Naive thymus-derived CD4-positive, alpha-beta T cell (primary cell): ENCODE data around the gene RING1. TPM values are rescaled to one million over a fixed set of nuclear protein-coding genes. Genes with fewer than 3 reads are reported as not detected.

ENCODE experiments used
- ATAC-seq: fragments of 150-1000 bp; cut with Tn5 transposase; 2 replicates; pipeline ENCODE4 v1.10.0; 2021; ENCODE audit warnings: mild to moderate bottlenecking, moderate library complexity
- CTCF ChIA-PET: fragments of 350-600 bp; sonication (Branson Sonifier 250); formaldehyde crosslinking; loops from one replicate; lab custom pipeline; 2021; ENCODE audit warnings: antibody characterized with exemption; lab: Charles Lee
- POLR2A ChIA-PET: fragments of 350-600 bp; sonication (Branson Sonifier 250); formaldehyde crosslinking; loops from one replicate; lab custom pipeline; 2021; ENCODE audit warnings: antibody characterized with exemption, inconsistent platforms; lab: Charles Lee
- DNase-seq, 9 donors: peaks; one replicate each; pipeline versions ENCODE4 v3.0.0 to v3.0.0-alpha.2; 2020 to 2022; ENCODE audit warnings: mixed read lengths in 1 of 9
- H3K27ac ChIP-seq: one replicate; pipeline ENCODE4 v1.7.0; 2013; ENCODE audit warnings: mild to moderate bottlenecking, low read depth, low read length, moderate library complexity
- H3K27me3 ChIP-seq, 2 donors: one replicate each; pipeline ENCODE4 v1.7.0; 2013; ENCODE audit warnings: low read length in 2 of 2, mild to moderate bottlenecking in 2 of 2, moderate library complexity in 2 of 2; ENCODE audit not compliant: control insufficient read depth in 2 of 2, insufficient read depth in 2 of 2
- H3K36me3 ChIP-seq, 3 experiments: 1 replicate in 2 of 3; 2 replicates in 1 of 3; pipeline ENCODE4 v1.7.0; 2013; ENCODE audit warnings: low read length in 3 of 3, mild to moderate bottlenecking in 3 of 3, moderate library complexity in 1 of 3; ENCODE audit not compliant: insufficient read depth in 3 of 3, control insufficient read depth in 2 of 3
- H3K4me1 ChIP-seq, 2 donors: one replicate each; pipeline ENCODE4 v1.7.0; 2013; ENCODE audit warnings: low read length in 2 of 2, mild to moderate bottlenecking in 2 of 2, moderate library complexity in 1 of 2; ENCODE audit not compliant: control insufficient read depth in 2 of 2, insufficient read depth in 2 of 2
- H3K4me3 ChIP-seq: 2 replicates; pipeline ENCODE4 v1.7.0; 2013; ENCODE audit warnings: mild to moderate bottlenecking, low read length
- H3K9me3 ChIP-seq, 3 experiments: 1 replicate in 2 of 3; 2 replicates in 1 of 3; pipeline ENCODE4 v1.7.0; 2013; ENCODE audit warnings: low read length in 3 of 3; ENCODE audit not compliant: control insufficient read depth in 2 of 3
- H3K27ac Mint-ChIP-seq, 9 donors: one replicate each; pipeline ENCODE4 v1.8.0; 2020 to 2022; ENCODE audit warnings: mixed read lengths in 9 of 9, mild to moderate bottlenecking in 8 of 9, moderate library complexity in 5 of 9, inconsistent platforms in 2 of 9
- H3K27me3 Mint-ChIP-seq, 5 donors: one replicate each; pipeline ENCODE4 v1.8.0; 2021 to 2022; ENCODE audit warnings: mixed read lengths in 5 of 5, mild to moderate bottlenecking in 1 of 5
- H3K36me3 Mint-ChIP-seq, 5 donors: one replicate each; pipeline ENCODE4 v1.8.0; 2020 to 2022; ENCODE audit warnings: mixed read lengths in 5 of 5, mild to moderate bottlenecking in 3 of 5, inconsistent platforms in 1 of 5
- H3K4me1 Mint-ChIP-seq, 7 donors: one replicate each; pipeline ENCODE4 v1.8.0; 2020 to 2022; ENCODE audit warnings: mixed read lengths in 7 of 7, mild to moderate bottlenecking in 3 of 7, inconsistent platforms in 1 of 7
- H3K4me3 Mint-ChIP-seq, 10 donors: one replicate each; pipeline ENCODE4 v1.8.0; 2020 to 2022; ENCODE audit warnings: mild to moderate bottlenecking in 10 of 10, mixed read lengths in 10 of 10, moderate library complexity in 6 of 10, inconsistent platforms in 2 of 10
- H3K9me3 Mint-ChIP-seq, 11 donors: one replicate each; pipeline ENCODE4 v1.8.0; 2020 to 2022; ENCODE audit warnings: mixed read lengths in 11 of 11, mild to moderate bottlenecking in 4 of 11, inconsistent platforms in 1 of 11, moderate library complexity in 1 of 11
- intact Hi-C, 2 donors: fragments of 100-400 bp; cut with micrococcal nuclease; formaldehyde crosslinking; loops; one replicate each; pipeline ENCODE4 v1.15.1; 2023
- polyA plus RNA-seq, 2 donors: library from polyadenylated mRNA; unstranded; fragments of 300-500 nt; fragmentation: Illumina TruSeq; gene quantifications; one replicate each; pipeline ENCODE4 v1.2.3, GENCODE V29; 2021
- total RNA-seq, 6 experiments: library from RNA in 5 of 6; stranded (reverse) in 5 of 6; gene quantifications; 1 replicate in 5 of 6; 2 replicates in 1 of 6; pipeline ENCODE4 v1.2.3 and lab custom pipeline; 2021 to 2026

RING1 gene
- total and polyA plus RNA-seq, 7 experiments from 2014 or later = 9.5 to 47.2 (median 41.3) TPM

- intact Hi-C loops = loop anchor here (1.0 to 10.0 kb wide), 10 partner anchors 45 to 1999 kb away; partner anchors contain the start of genes C6orf47 (in 1 of the 2), CLIC1 (in 1 of the 2), CSNK2B (in 1 of the 2) and CUTA (in 1 of the 2)
- CTCF ChIA-PET = no interaction called here
- H3K27me3 ChIP-seq = no peaks in the 10 kb centered on the region
- Mint-ChIP-seq H3K36me3 (peaks cover 7 to 26% (median 13%) of the 10 kb centered on the region in 5 donors), H3K4me1 (peaks cover 50 to 70% (median 66%) of the 10 kb centered on the region in 7 donors), H3K9me3 (no peaks in the 10 kb centered on the region), H3K27me3 (no peaks in the 10 kb centered on the region), H3K27ac (peak overlapping the region; percentile 68 to 97 (median 82)), H3K4me3 (peak overlapping the region; percentile 78 to 100 (median 95))
- peak overlapping the region; percentile 89 for H3K4me3 ChIP-seq
- no peaks in the 10 kb centered on the region for H3K9me3 ChIP-seq
- ATAC-seq = no peak
- no peak for DNase-seq
- POLR2A ChIA-PET = interaction anchor here (0.7 to 2.4 kb wide), 5 partner anchors 45 to 1539 kb away, joined by 3 to 14 read pairs (median 4); partner anchors contain the start of genes GPANK1, RGL2, RPS18 and VPS52
- H3K4me1 ChIP-seq = peaks cover 34 to 36% of the 10 kb centered on the region in 2 donors
- H3K36me3 ChIP-seq = peaks cover 0 to 36% (median 10%) of the 10 kb centered on the region in 3 experiments
- peak overlapping the region; percentile 89 for H3K27ac ChIP-seq
Measured at GRCh38 chr6:33204165-33204414, 4.2 kb upstream of the RING1 start.

- Mint-ChIP-seq H3K27ac (peak within 1 kb of the TSS; percentile 75 to 97 (median 92)), H3K4me3 (peak within 1 kb of the TSS; percentile 86 to 100 (median 98)), H3K4me1 (peaks cover 49 to 70% (median 66%) of the 10 kb centered on the region in 7 donors), H3K27me3 (no peaks in the 10 kb centered on the region), H3K9me3 (peaks cover 0 to 1% (median 0%) of the 10 kb centered on the region in 11 donors), H3K36me3 (peaks cover 7 to 29% (median 15%) of the 10 kb centered on the region in 5 donors)
- peak; percentile 68 to 93 (median 76) for DNase-seq
- H3K27ac ChIP-seq = peak within 1 kb of the TSS; percentile 89
- peaks cover 30 to 37% of the 10 kb centered on the region in 2 donors for H3K4me1 ChIP-seq
- intact Hi-C loops = loop anchor here (1.0 to 10.0 kb wide), 10 partner anchors 45 to 2000 kb away; partner anchors contain the start of genes C6orf47 (in 1 of the 2), CLIC1 (in 1 of the 2), CSNK2B (in 1 of the 2) and CUTA (in 1 of the 2)
- ATAC-seq = peak; percentile 74
- no peaks in the 10 kb centered on the region for H3K27me3 ChIP-seq
- H3K9me3 ChIP-seq = no peaks in the 10 kb centered on the region
- H3K36me3 ChIP-seq = peaks cover 0 to 39% (median 10%) of the 10 kb centered on the region in 3 experiments
- peak within 1 kb of the TSS; percentile 89 for H3K4me3 ChIP-seq
- POLR2A ChIA-PET = interaction anchor here (0.7 to 2.4 kb wide), 6 partner anchors 44 to 1540 kb away, joined by 3 to 14 read pairs (median 4); partner anchors contain the start of genes GPANK1, RGL2, RPS18 and VPS52
- CTCF ChIA-PET = interaction anchor here (1.1 kb wide), 1 partner anchor 9 kb away, joined by 3 read pairs; no protein-coding TSS in a partner anchor
Measured at GRCh38 chr6:33204415-33205190, 3.7 kb upstream of the RING1 start, which contains the start of gene HSD17B8. TSS of gene HSD17B8 (plus strand) at chr6:33204655. CDS start at chr6:33204669, 14 bp downstream.

DNA sequence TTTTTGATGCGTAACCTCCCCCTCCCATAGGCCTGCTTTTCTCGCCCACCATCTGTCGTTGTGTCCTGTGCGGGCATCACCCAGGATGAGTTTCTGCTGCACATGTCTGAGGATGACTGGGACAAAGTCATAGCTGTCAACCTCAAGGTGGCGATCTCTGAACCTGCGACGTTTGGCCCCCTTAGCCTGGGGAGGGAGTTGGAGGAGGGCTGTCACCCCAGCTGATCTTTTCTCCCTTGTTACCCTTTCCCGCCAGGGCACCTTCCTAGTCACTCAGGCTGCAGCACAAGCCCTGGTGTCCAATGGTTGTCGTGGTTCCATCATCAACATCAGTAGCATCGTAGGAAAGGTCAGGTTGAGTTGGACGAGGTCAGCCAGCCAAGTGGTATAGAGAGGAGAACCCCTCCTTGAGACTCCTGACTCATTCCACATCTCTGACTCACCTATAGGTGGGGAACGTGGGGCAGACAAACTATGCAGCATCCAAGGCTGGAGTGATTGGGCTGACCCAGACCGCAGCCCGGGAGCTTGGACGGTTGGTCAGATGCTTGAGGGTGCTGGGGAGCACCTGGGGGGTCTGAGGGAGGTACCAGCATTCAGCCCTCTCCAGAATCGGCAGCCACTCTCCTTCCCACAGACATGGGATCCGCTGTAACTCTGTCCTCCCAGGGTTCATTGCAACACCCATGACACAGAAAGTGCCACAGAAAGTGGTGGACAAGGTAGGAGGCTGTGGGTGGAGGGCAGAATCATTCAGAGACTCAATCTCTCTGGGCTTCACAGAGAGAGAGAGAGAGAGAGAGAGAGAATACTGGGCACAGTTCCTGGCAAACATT, 2.9 kb upstream of the RING1 start:
- intact Hi-C loops = loop anchor here (2.0 to 10.0 kb wide), 4 partner anchors 213 to 2001 kb away; partner anchors contain the start of genes C6orf47 (in 1 of the 2), CLIC1 (in 1 of the 2), CSNK2B (in 1 of the 2) and CUTA (in 1 of the 2)
- CTCF ChIA-PET = interaction anchor here (0.7 to 1.1 kb wide), 3 partner anchors 9 to 35 kb away, joined by 3 to 4 read pairs (median 3); no protein-coding TSS in a partner anchor
- Histone ChIP-seq H3K27ac (peak overlapping the region; percentile 89), H3K4me3 (peak overlapping the region; percentile 89), H3K4me1 (peaks cover 28 to 38% of the 10 kb centered on the region in 2 donors), H3K9me3 (no peaks in the 10 kb centered on the region), H3K36me3 (peaks cover 0 to 41% (median 10%) of the 10 kb centered on the region in 3 experiments), H3K27me3 (no peaks in the 10 kb centered on the region)
- peaks cover 0 to 1% (median 0%) of the 10 kb centered on the region in 11 donors for H3K9me3 Mint-ChIP-seq
- H3K27ac Mint-ChIP-seq = peak overlapping the region; percentile 57 to 95 (median 92)
- H3K36me3 Mint-ChIP-seq = peaks cover 7 to 37% (median 19%) of the 10 kb centered on the region in 5 donors
- DNase-seq (peak in 1 of 9 donors; percentile 55), ATAC-seq (no peak)
- POLR2A ChIA-PET = interaction anchor here (0.8 to 2.4 kb wide), 4 partner anchors 44 to 1541 kb away, joined by 3 to 14 read pairs (median 4); partner anchors contain the start of genes GPANK1 and ZBTB22
- peak overlapping the region; percentile 78 to 100 (median 95) for H3K4me3 Mint-ChIP-seq
- peaks cover 48 to 71% (median 67%) of the 10 kb centered on the region in 7 donors for H3K4me1 Mint-ChIP-seq
- H3K27me3 Mint-ChIP-seq = no peaks in the 10 kb centered on the region

GRCh38 chr6:33206027-33206863, 2.1 kb upstream of the RING1 start:
- H3K4me3 Mint-ChIP-seq = peak overlapping the region; percentile 39 to 100 (median 94)
- peaks cover 25 to 37% of the 10 kb centered on the region in 2 donors for H3K4me1 ChIP-seq
- H3K27ac Mint-ChIP-seq = peak overlapping the region; percentile 44 to 92 (median 82)
- no peaks in the 10 kb centered on the region for H3K9me3 ChIP-seq
- CTCF ChIA-PET = interaction anchor here (0.7 to 0.9 kb wide), 2 partner anchors 20 to 34 kb away, joined by 3 to 4 read pairs; no protein-coding TSS in a partner anchor
- no peaks in the 10 kb centered on the region for H3K27me3 Mint-ChIP-seq
- H3K4me3 ChIP-seq = no peak overlapping the region
- no peak overlapping the region for H3K27ac ChIP-seq
- no peak for ATAC-seq
- peaks cover 44 to 67% (median 61%) of the 10 kb centered on the region in 7 donors for H3K4me1 Mint-ChIP-seq
- H3K9me3 Mint-ChIP-seq = peaks cover 0 to 1% (median 0%) of the 10 kb centered on the region in 11 donors
- peaks cover 3 to 37% (median 16%) of the 10 kb centered on the region in 5 donors for H3K36me3 Mint-ChIP-seq
- intact Hi-C loops = loop anchor here (10.0 kb wide), 3 partner anchors 1471 to 2001 kb away; partner anchors contain the start of genes C6orf47 (in 1 of the 2), CLIC1 (in 1 of the 2), CSNK2B (in 1 of the 2) and GPANK1 (in 1 of the 2)
- no peak for DNase-seq
- no peaks in the 10 kb centered on the region for H3K27me3 ChIP-seq
- POLR2A ChIA-PET = interaction anchor here (1.3 to 2.4 kb wide), 2 partner anchors 16 to 43 kb away, joined by 3 to 14 read pairs; no protein-coding TSS in a partner anchor
- H3K36me3 ChIP-seq = peaks cover 0 to 47% (median 10%) of the 10 kb centered on the region in 3 experiments

GRCh38 chr6:33206864-33207551, 1.3 kb upstream of the RING1 start:
- H3K9me3 Mint-ChIP-seq = peaks cover 0 to 1% (median 0%) of the 10 kb centered on the region in 11 donors
- ChIA-PET CTCF (no interaction called here), POLR2A (interaction anchor here (0.6 to 3.6 kb wide), 7 partner anchors 9 to 217 kb away, joined by 3 to 31 read pairs (median 4); partner anchors contain the start of gene COL11A2)
- DNase-seq = no peak
- intact Hi-C loops = loop anchor here (10.0 kb wide), 3 partner anchors 1472 to 2002 kb away; partner anchors contain the start of genes C6orf47 (in 1 of the 2), CLIC1 (in 1 of the 2), CSNK2B (in 1 of the 2) and GPANK1 (in 1 of the 2)
- H3K27ac Mint-ChIP-seq = peak overlapping the region in 2 of 9 donors; percentile 91
- no peak overlapping the region for H3K27ac ChIP-seq
- H3K27me3 ChIP-seq = no peaks in the 10 kb centered on the region
- no peak for ATAC-seq
- H3K9me3 ChIP-seq = no peaks in the 10 kb centered on the region
- H3K4me1 Mint-ChIP-seq = peaks cover 39 to 62% (median 54%) of the 10 kb centered on the region in 7 donors
- H3K36me3 Mint-ChIP-seq = peaks cover 3 to 32% (median 18%) of the 10 kb centered on the region in 5 donors
- H3K4me3 ChIP-seq = no peak overlapping the region
- H3K4me1 ChIP-seq = peaks cover 20 to 29% of the 10 kb centered on the region in 2 donors
- peaks cover under 1 to 52% (median 10%) of the 10 kb centered on the region in 3 experiments for H3K36me3 ChIP-seq
- H3K27me3 Mint-ChIP-seq = peaks cover 0 to 1% (median 0%) of the 10 kb centered on the region in 5 donors
- H3K4me3 Mint-ChIP-seq = peak overlapping the region; percentile 83 to 100 (median 88)
